ENCODE data around the gene PERM1.
A peak's percentile ranks its signal among the peaks of the same experiment; 100 is the strongest.

PERM1 gene

DNA sequence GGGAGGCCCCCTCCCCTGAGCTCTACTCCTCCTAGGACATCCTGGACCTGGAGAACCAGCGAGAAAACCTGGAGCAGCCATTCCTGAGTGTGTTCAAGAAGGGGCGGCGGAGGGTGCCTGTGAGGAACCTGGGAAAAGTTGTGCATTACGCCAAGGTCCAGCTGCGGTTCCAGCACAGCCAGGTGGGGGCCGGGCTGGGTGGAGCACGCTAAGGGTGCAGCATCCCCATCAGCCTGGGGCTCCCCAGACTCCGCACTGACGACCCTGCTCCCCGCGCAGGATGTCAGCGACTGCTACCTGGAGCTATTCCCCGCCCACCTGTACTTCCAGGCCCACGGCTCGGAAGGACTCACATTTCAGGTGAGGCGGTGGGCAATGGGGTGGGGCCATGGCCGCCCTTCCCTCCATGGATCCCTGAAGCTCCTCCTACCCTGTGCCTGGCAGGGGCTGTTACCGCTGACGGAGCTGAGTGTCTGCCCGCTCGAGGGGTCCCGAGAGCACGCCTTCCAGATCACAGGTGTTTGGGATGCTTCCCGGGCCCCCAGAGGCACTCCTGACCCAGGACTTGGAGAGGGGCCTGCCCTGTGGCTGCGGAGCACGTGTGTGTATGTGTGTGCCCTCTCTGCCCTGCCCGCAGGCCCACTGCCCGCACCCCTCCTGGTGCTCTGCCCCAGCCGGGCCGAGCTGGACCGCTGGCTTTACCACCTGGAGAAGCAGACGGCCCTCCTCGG is 11.5 kb downstream of the PERM1 start:
- Histone ChIP-seq H3K4me3 (ENCODE audit: low read depth, low read length) (no peak overlapping the region), H3K9me3 (no peaks in the 10 kb centered on the region), H3K36me3 (peaks cover under 1% of the 10 kb centered on the region; the same call in 1 of the 2 replicates), H3K27me3 (peaks cover 23% of the 10 kb centered on the region), H3K4me1 (peaks cover 4% of the 10 kb centered on the region)
- TF ChIP-seq, protein P1, sequence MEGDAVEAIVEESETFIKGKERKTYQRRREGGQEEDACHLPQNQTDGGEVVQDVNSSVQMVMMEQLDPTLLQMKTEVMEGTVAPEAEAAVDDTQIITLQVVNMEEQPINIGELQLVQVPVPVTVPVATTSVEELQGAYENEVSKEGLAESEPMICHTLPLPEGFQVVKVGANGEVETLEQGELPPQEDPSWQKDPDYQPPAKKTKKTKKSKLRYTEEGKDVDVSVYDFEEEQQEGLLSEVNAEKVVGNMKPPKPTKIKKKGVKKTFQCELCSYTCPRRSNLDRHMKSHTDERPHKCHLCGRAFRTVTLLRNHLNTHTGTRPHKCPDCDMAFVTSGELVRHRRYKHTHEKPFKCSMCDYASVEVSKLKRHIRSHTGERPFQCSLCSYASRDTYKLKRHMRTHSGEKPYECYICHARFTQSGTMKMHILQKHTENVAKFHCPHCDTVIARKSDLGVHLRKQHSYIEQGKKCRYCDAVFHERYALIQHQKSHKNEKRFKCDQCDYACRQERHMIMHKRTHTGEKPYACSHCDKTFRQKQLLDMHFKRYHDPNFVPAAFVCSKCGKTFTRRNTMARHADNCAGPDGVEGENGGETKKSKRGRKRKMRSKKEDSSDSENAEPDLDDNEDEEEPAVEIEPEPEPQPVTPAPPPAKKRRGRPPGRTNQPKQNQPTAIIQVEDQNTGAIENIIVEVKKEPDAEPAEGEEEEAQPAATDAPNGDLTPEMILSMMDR (IDR thresholded peaks at IDR 0.05; ENCODE audit: low read depth, low read length), result no peak
- no peak for DNase-seq

DNA sequence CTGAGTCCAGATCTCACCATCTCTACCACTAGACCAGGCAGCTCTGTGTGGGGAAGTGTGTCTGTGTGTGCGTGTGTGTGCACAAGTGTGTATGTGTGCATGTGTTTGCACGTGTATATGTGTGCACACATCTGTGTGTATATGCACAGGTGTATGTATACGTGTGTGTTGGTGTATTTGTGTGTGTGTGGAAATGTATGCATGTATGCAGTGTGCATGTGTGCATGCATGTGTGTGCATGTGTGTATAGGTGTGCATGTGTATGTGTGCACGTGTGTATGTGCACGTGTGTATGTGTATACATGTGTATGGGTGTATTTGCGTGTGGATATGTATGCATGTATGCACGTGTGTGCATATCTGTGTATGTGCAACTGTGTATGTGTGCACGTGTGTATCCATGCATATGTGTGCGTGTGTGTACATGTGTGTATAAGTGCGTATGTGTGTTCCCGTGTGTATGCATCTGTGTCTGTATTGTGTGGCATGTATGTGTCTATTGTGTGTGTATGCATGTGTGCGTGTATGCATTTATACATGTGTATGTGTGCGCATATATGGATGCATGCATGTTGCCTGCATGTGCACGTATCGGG is 12.5 kb downstream of the PERM1 start:
- peaks cover 23% of the 10 kb centered on the region for H3K27me3 ChIP-seq
- peaks cover 6% of the 10 kb centered on the region; the same call in 1 of the 2 replicates for H3K36me3 ChIP-seq
- H3K9me3 ChIP-seq, result no peaks in the 10 kb centered on the region
- TF ChIP-seq, protein P1 (IDR thresholded peaks at IDR 0.05; ENCODE audit: low read depth, low read length), result no peak
- no peak for DNase-seq
- peaks cover 4% of the 10 kb centered on the region for H3K4me1 ChIP-seq
- H3K4me3 ChIP-seq (ENCODE audit: low read depth, low read length), result no peak overlapping the region

DNA sequence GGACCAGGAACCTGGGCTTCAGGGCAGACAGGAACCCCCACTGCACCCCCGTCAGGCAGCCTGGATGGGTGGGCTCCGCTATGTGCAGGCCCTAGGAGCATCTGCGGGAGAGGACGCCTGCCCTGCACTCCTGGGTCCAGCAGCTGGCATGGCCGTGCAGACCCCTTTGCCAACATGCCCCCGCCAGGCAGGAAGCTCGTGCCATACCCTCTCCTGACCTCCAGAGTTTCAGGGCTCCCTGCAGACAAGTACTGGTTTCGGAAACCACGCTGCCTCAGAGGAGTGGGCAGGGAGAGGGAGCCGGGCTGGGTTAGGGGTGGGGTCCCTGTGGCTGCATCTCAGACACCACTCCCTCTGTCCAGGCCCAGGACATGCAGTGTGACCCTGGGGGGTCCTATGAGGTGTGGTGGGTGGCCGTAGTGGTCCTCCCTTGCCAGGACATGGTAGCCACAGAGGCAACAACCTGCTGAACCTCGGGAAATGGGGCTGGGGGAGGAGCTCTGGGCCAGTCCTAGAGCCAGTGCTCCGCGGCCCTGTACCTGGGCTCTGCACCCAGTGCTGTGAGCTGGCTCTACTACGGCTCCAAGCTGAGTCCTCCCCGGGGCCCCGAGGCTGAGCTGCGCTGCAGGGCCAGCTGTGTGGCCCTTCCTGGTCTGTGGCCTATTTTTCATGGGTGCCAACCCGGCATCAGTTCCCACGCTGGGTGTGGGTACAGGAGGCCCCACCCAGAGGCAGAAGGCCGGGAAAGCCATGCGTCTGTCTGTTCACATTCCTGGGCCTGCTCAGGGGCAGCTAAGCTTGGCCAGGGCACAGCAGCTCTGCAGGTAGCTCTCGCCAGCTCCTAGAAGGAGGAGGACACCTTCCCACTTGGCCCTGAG is 14.2 kb downstream of the PERM1 start:
- TF ChIP-seq, protein P1 (IDR thresholded peaks at IDR 0.05; ENCODE audit: low read depth, low read length), result no peak
- Histone ChIP-seq H3K4me3 (ENCODE audit: low read depth, low read length) (no peak overlapping the region), H3K36me3 (peaks cover 16% of the 10 kb centered on the region)

DNA sequence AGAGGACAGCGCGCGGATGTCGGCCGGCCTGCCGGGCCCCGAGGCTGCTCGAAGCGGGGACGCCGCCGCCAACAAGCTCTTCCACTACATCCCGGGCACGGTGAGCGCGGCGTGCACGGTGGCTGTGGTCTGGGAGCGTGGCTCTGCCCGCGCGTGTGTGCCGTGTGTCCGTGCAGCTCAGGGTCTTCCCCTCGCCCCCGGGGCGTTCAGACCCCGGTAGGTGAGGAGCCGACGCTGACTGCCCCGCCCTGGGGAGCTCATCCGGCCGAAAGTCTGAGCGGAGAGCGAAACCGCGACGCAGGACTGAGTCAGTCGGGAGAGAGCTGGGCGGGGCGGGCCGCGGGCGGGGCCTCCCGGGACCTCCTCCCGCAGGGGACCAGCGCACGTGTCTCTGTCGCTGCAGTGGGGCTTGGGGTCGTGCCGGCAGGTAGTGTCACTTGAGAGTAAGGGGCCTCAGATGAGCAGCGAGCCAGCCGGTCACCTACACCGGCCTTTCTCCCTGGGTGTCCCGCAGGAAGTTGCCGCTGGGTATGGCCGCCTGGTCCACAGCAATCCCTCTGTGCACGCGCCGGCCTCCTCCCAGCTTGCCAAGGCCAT is 15.1 kb downstream of the PERM1 start:
- H3K4me3 ChIP-seq (ENCODE audit: low read depth, low read length), result peak overlapping the region; percentile 47
- H3K9me3 ChIP-seq, result no peaks in the 10 kb centered on the region
- peaks cover 17% of the 10 kb centered on the region for H3K27me3 ChIP-seq
- peaks cover 4% of the 10 kb centered on the region for H3K4me1 ChIP-seq
- TF ChIP-seq, protein P1 (IDR thresholded peaks at IDR 0.05; ENCODE audit: low read depth, low read length), result no peak
- peaks cover 21% of the 10 kb centered on the region for H3K36me3 ChIP-seq
- DNase-seq, result peak; percentile 65

More for the DNA sequence above, 14.2 kb downstream of the PERM1 start:
- H3K27me3 ChIP-seq, result peaks cover 23% of the 10 kb centered on the region
- H3K4me1 ChIP-seq, result peaks cover 4% of the 10 kb centered on the region
- no peak for DNase-seq
- no peaks in the 10 kb centered on the region for H3K9me3 ChIP-seq

DNA sequence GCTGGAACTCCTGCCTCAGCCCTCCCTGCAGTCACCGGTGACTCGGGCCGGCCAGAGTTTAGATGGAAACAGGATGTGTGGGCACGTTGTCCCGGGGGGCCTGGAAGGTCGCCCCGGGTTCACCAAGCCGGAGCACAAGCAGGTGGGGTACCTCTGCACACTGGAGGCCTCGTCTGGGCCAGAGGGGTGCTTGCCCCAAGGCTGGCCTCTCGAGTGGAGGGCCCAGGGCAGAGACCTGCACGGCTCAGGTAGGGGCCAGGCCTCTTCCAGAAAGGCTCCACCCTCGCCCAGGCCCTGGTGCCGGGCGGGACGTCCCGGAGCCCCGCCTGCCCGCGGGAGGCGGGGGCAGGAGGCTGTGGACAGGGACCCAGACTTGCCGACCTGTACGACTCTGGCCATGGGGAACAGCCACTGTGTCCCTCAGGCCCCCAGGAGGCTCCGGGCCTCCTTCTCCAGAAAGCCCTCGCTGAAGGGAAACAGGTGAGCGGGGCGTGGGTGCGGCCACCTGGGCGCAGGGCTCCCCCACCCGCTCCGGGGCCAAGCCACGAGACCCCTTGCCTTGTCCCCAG is 15.7 kb downstream of the PERM1 start, which contains the start of gene PLEKHN1:
Gene PLEKHN1 (plus strand): TSS at position 348 of the 569 bp plus-strand sequence. CDS start 50 bp downstream, at position 398.
- no peak for DNase-seq
- no peaks in the 10 kb centered on the region for H3K9me3 ChIP-seq
- H3K4me1 ChIP-seq, result peaks cover 4% of the 10 kb centered on the region
- peak within 1 kb of the TSS; percentile 47 for H3K4me3 ChIP-seq (ENCODE audit: low read depth, low read length)
- peaks cover 21% of the 10 kb centered on the region for H3K36me3 ChIP-seq
- TF ChIP-seq, protein P1 (IDR thresholded peaks at IDR 0.05; ENCODE audit: low read depth, low read length), result no peak
- peaks cover 12% of the 10 kb centered on the region for H3K27me3 ChIP-seq

Measured in BE2C (cell line).